Panc1 (cell line): Measurements from ENCODE around the gene PPHLN1.

Experiments
- POLR2AphosphoS5 ChIP-seq: IDR thresholded peaks from 2 replicates; pipeline ENCODE4 v1.6.1; 2012; ENCODE audit warnings: mild to moderate bottlenecking, low read depth, low read length, moderate library complexity
- SIN3A ChIP-seq: IDR thresholded peaks from 2 replicates; pipeline ENCODE4 v1.6.1; 2012; ENCODE audit warnings: low read depth, mild to moderate bottlenecking, low read length, moderate library complexity, borderline replicate concordance; ENCODE audit not compliant: insufficient read depth
- TCF7L2 ChIP-seq: IDR thresholded peaks from 2 replicates; pipeline ENCODE4 v1.6.1; 2011; ENCODE audit warnings: mild to moderate bottlenecking, low read depth, low read length, inconsistent platforms
- TF ChIP-seq, protein P1 (sequence below): fragments of 450-650 bp; IDR thresholded peaks from 2 replicates; pipeline ENCODE4 v1.5.1; 2017; ENCODE audit warnings: mild to moderate bottlenecking

DNA sequence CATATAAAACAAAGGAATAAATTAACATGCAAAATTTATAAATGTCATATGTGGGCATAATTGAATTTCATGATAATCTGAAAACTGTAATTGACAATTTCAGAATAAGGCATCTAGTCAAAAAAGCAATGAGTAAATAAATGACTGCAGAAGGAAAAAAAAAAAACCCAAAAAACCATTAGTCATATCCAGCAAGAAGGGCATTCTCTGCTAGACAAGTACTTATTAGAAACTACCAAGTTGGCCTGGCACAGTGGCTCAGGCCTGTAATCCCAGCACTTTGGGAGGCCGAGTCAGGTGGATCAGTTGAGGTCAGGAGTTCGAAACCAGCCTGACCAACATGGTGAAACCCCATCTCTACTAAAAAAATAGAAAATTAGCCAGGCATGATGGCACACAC is 17.6 kb upstream of the PPHLN1 start:
- TF ChIP-seq, protein P1, sequence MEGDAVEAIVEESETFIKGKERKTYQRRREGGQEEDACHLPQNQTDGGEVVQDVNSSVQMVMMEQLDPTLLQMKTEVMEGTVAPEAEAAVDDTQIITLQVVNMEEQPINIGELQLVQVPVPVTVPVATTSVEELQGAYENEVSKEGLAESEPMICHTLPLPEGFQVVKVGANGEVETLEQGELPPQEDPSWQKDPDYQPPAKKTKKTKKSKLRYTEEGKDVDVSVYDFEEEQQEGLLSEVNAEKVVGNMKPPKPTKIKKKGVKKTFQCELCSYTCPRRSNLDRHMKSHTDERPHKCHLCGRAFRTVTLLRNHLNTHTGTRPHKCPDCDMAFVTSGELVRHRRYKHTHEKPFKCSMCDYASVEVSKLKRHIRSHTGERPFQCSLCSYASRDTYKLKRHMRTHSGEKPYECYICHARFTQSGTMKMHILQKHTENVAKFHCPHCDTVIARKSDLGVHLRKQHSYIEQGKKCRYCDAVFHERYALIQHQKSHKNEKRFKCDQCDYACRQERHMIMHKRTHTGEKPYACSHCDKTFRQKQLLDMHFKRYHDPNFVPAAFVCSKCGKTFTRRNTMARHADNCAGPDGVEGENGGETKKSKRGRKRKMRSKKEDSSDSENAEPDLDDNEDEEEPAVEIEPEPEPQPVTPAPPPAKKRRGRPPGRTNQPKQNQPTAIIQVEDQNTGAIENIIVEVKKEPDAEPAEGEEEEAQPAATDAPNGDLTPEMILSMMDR: no peak
- TF ChIP-seq POLR2AphosphoS5 (no peak), SIN3A (no peak), TCF7L2 (no peak)
